Non-pigmented ciliary epithelial cell (primary cell): ENCODE data around the gene SMIM41.

Experiments
- DNase-seq: peaks from one replicate; pipeline ENCODE4 v3.0.0-alpha.2; 2010; ENCODE audit warnings: low read depth

The SMIM41 gene

DNA sequence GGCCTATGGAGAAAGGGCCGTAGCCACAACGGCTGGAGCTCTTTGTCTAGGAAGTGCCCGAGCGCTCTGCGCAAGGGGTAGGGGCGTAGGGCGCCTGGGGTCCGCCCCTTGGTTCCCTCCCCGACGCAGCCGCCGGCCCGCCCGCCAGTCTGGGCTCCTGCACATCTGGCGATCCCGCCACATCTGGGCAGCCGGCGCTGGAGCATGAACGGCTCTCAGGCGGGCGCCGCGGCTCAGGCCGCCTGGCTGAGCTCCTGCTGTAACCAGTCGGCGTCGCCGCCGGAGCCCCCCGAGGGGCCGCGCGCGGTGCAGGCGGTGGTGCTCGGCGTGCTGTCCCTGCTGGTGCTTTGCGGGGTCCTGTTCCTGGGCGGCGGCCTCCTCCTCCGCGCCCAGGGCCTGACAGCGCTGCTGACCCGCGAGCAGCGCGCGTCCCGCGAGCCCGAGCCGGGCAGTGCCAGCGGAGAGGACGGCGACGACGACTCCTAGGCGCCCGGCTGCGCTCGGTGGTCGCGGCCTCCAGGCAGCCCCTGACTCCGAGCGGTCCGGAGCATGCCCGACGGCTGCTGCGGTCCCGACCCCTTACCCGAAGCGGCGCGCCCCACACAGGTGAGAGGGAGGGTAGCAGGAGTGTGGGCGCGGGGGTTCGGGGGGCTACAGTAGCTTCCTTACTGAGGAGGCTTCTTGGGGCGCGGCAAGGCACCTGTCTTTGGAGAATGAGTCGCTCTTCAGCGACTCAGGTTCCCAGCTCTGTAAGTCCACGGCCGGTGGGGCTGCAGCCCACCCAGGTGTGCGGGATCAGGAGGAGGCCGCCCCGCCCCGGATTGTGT, at the start of gene SMIM41:
Gene SMIM41, plus strand, starts transcription at position 129 of the 827 bp plus-strand sequence. Its CDS starts 76 bp downstream, at position 205.
- DNase-seq: no peak

DNA sequence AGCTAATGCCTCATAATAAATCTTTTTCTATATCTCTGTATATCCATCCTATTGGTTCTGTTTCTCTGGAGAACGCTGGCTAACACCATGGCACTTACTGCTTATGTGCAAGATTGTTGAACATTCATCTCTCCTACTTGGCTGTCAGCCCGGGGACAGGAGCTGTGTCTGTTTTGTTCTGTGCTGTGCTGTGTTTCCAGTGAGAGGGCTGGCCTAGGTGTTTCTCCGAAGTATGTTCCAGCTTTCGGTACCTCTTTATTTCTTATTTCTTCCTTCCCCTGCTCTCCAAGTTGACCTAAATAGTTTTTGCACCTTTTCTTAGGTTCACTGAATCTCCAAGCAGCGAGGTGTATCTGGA, 47.1 kb upstream of the SMIM41 start:
- DNase-seq: no peak

DNA sequence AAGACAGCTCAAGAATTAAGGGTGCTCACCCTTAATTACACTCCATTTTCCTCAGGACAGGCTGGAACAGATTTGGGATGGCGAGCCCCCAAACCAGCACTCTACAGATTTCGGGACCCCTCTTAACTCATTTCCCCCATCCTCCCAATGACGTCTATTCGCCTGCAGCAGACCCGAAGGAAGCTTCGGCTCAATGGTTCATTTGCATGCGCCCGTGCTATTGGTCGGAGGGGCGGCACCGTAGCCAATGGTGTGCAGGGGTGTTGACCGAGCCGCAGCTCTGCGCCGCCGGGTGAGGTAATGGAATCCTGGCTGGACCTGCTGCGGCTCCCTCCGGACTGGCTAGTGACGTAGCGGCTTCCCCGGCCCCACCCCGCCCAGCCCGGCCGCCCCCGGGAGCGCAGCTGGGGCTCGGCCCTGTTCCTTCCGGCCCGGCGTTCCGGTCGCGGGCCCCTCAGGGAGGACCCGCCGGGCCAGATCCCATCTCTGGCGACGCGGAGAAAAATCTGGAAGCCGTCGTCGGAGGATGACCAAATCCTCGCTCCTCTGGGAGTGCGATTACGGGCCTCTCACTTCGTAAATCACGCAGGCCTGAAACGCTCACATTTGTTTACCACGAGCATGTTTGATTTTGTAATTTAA, 46.6 kb upstream of the SMIM41 start:
- peak; percentile 86 for DNase-seq

DNA sequence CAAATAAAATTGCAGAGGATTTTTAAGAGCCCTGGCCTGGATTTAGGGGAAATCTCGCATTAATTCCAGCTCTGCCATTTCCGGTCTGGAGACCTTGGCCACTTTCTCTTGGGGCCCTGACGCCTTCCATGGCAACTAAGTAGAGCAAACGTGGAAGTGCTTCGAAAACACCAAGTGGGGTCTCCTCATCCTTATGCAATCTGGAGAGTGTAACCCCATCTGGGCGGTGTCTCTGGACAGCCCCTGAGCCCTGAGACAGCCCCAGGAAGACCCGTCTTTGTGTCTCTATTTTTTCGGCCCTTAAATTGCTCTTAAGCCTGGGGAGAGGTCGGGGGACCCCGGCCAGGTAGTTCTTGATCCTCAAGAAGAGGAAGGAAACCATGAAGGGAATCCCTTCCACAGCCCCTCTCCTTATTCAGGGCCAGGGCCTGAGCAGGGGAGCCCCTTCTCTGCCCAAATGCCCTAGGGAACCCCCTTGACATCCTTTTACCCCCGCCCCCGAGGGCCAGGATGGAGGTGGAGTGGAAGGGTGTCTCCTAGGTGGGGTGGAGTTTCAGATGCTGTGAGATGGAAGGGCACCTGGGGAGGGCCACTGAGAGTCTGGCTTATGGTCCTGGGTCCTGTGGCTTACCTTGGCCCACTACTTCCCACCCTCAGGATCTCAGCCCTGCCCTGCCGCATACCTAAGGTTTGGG, 45.9 kb upstream of the SMIM41 start:
- DNase-seq: no peak

DNA sequence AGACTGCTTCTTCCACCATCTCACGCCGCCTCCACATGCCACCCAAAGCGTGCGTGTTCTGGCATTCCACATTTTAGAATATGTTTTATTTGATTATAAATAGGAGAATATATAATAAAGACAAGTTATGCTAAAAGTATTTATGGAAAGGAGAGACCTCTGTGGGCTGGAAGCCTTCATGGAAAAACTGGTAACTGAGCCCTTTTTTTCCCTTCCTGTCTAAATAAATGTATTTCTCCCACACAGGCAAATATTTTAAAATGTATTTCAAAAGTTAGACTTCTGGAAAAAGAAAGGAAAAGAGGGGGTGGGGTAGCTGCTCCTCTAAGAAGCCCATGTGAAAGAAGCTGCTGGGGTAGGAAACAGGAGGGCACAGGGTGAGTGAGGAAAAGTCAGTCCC, 44.3 kb upstream of the SMIM41 start:
- no peak for DNase-seq

DNA sequence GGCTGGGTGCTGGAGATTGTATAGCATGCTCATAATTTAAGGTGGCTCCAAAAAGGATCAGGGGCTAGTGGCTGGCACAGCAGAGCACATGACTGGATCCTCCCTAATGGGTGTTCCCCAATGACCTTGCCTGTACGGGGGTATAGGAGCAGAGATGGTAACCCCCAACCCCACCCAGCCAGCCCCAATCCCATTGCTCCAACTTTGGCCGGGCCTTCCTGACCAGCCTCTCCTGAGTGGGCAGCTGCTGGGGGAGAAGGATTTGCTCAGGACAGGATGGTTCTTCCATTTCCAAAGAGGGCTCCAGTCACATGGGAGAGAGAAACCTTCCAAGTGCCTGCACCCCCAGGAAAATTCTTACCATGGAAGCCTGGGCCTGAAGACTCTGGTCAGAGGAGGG, 43.6 kb upstream of the SMIM41 start:
- no peak for DNase-seq

DNA sequence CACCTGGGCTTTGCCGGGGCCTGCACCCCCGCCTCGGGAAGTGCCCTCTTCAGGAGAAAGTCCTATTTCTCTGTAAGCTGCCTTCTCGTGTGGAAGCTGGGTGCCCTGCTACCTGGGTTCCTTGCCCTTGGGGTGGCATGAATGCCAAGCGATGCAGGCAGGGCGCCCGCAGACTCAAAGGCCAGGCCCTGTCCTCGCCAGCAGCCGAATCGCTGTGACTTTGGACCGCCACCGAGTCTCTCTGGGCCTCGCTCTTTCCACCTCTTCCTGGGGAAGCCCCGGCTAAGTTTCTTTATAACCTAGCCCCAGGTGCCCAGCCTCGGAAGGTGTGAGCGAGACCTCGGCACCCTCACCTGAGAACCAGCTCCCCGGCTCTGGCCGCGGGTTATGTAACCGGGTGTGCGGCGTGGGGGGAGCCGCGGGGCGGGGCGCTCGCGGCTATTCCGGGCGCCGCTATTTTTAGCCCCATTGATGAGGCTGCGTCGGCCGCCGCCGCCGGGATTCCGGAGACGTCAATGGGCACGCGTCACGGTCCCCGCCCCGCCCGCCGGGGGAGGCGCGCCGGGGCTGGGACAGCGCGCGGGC, 42.8 kb upstream of the SMIM41 start:
- DNase-seq: no peak

DNA sequence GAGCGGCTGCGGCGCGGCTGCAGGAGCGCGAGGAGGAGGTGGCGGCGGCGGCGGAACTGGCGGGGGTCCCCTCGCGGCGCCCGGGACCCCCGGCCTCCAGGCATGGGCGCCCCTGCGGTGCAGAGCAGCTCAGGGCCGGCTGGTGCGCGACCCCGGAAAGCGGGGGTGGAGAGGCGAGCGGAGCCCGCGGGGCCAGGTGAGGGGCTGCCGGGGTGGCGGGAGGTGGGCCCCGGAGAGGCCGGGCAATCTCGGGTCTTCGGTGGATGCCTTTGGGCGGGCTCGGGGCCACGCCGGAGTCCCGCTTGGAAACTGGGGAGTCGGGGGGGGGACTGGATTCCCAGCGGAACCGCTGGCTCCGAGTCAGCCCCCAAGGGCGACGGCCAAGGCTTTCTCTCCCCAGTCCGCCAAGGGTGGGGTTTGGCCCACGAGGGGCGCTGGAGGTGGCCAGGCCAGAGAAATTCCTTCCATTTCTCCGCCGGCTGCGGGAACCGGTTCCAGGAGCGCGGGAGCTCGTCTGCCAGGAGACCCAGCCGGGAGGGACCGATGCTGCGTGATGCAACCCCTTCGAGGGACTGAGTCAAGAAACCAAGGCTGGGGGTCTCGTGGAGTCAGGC, 42.1 kb upstream of the SMIM41 start:
- no peak for DNase-seq

DNA sequence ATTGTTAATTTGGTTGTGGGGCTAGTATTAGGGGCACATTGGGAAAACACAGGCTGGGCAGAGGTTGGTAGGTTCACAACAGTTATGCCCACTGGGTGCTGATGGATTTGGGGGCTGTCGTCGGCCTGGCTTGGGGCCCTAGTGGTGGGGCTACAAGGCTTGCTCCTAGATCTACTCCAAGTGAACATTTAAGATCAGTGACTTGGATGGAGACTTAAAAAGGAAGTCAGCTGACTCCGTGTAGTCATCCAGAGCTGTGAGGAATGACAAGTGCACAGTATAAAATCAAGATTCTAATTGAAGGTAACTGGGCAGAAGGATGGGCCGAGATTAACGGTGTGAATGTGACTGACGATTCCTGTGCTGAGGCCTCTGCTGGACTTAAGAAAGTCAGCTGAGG, 41.1 kb upstream of the SMIM41 start:
- DNase-seq: no peak

DNA sequence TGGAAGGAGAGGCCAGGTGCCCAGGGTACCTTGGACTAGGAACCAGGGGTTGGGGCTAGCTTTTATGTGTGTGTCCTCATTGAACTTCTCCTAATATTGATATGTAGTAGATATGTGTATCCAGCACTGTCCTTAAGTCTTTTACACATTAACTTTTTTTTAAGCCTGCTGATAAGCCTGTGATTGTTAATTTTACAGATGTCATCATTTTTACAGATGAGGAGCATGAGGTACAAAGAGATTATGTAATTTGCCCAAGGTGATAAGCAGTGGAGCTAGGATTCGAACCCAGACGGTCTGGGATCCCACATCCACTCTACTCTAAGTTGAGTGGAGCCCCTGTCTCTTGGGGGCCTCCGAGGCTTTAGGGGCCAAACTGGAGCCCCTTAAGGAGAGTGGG, 38.5 kb upstream of the SMIM41 start:
- DNase-seq: no peak

DNA sequence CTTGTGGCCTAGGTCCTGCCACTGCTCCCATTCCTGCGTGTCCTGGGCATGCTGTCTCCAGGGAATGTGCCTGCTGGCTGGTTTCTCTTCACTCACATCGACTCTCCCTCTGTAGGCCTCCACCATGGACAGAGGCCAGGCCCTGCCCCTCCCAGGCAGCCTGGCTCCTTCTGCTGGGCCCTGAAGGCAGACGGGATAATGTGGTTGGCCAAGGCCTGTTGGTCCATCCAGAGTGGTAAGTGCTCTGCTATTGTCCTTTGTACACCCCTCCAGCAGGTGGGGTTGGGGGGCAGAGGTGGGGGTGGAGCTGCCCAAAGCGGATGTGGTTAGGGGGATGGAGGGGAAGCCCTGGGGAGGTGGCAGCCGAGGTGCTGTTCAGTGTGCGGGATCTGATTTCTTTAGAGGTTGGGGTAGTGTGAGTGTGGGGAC, 37.8 kb upstream of the SMIM41 start:
- no peak for DNase-seq

DNA sequence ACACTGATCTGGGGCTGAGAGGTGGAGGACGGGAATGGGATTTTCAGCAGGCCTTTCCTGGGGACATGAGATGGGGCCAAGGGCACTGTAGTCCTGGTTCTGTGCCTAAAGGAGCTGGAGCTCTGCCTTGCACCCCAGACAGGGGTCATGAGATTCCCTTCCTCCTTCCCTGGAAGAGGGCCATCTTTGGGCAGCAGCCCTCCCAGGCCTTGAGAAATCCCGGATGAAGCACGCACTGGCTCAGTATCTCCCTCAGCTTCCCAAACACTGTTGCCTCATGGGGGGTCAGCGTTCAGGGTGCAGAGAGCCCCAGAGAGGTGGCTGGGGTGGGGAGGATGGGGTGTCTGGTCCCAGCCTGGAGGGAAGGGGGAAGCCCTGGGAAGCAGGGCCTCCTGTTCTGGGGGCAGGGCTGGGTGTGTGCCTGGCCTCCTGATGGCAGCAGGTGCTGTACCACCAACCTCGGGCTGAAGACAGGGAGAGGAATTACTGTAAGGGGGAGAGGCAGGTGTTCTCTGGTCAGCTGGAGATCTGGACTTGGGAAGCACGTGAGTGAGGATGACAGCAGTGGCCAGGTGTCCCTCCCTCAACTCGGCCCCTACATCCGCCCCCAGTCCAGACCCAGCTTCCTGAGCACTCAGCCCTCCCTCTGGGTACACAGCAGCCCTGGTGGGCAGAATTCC, 36.7 kb upstream of the SMIM41 start:
- no peak for DNase-seq

DNA sequence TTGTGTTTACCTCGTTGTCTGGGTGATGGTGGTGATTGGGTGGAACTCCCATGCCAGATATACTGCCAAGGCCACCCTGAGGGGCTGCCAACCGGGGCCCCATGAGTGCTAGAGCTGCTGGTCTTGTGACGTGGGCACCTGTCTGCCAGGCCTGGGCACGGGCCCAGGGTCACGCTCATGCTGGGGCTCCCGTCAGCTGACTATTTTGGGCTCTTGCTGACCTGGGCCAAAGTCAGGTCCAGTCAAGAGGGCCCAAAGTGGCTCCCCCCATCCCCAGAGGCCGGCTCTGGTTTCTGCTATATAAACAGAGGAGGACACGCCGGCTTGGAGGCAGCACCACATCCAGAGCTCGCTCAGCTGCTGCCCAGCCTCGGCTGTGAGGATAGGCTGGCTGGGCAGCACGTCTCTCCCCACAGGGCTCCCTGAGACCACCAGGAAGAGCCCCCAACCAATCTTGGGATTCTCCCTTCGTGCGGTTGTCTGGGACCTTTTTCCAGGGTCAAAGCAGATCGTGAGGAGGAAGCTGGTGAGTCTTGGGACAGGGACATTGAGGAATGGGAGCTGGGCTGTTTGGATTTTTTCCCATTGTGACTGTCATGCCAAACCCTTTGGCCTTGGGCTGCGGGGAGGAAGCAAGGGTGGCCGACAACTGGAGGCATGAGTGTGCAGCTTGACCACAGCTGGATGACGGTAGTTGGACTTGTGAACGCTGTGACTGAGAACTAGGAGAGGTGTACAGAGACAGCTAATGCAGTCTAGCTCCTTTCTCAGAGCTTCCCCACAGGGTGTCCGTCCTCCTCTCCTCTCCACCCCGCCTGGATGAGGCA, 35.9 kb upstream of the SMIM41 start:
- DNase-seq: no peak

DNA sequence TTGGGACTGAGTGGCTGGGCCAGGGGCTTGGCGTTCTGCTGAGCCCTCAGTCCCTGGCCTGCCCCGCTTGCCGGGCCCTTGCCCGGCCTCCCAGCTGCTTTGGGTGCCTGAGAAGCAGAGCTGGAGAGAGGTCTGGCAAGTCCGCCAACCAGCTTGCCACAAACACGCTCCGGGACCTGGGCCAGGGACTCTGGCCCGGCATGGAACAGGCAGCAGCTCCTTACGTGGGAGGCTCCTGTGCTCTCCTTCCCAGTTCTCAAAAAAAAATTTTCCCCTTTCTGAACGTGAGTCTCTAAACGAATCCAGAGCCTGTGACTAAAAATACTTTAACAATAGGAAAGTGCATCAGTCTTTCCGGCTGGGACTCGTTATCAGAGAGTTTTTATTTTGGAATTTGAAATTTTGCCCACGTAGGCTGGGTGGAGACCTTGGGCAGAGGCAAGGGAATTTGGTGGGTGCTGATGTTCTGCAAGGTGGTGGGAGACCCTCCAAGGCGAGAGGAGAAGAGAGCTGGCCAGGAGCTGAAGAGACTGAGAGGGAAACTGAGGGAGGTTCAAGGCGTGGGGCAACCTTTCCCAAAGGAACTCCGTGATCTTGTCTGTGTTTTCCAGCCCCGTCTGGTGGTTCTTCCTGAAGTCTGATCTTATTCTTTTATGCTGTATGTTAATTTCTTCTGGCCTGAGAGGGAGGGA, 35.1 kb upstream of the SMIM41 start:
- no peak for DNase-seq

DNA sequence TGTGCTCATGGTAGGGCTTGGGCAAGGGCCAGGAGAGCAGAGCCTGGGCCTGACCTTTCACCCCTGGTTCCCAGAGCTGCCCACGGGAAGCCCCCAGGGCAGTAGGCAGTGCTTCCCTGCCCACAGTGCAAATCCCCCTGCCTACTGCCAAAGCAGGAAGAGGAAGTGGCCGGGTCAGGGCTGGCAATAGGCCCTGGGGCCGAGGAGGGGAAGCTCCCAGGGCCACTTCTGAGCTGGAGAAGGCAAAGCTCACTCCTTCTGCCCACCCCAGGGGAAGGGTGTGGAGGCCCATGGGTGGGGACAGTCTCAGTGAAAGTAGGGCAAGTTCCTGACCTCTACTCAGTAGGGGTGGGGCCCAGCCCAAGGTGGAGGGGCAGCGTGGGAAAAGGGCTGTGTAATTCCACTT, 33.7 kb upstream of the SMIM41 start:
- no peak for DNase-seq

DNA sequence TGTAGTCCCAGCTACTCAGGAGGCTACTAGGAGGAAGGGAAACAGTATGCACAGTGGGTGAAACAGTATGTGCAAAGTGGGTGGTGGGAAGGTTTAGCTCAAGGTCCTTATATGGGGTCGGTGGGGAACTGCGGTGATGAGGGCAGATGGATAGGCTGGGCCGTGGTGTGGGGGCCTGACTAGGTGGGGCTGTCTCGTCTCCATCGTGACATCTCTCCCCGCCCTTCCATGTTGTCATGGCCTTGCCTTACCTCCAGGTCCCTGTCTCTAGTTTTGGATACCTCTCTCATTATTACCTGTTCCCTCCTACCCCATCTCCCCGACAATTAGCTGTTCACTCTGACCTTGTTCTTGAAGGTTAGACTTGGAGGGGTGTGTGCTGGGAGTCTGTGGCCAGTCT, 32.6 kb upstream of the SMIM41 start:
- no peak for DNase-seq

DNA sequence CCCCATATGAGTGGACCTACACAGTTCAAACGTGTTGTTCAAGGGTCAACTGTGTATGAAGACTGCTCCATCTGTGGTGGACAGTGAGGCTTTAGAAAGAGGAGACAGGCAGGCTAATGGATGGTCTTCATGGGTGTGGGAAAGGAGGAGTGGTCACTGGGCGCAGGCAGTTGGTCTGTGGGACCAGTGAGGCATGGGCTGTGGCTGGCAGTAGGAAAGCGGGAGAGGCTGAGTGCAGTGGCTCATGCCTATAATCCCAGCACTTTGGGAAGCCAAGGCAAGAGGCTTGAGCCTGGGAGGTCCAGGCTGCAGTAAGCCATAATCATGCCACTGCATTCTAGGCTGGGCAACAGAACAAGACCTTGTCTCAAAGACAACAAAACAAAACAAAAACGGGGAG, 30.2 kb upstream of the SMIM41 start:
- DNase-seq: no peak

DNA sequence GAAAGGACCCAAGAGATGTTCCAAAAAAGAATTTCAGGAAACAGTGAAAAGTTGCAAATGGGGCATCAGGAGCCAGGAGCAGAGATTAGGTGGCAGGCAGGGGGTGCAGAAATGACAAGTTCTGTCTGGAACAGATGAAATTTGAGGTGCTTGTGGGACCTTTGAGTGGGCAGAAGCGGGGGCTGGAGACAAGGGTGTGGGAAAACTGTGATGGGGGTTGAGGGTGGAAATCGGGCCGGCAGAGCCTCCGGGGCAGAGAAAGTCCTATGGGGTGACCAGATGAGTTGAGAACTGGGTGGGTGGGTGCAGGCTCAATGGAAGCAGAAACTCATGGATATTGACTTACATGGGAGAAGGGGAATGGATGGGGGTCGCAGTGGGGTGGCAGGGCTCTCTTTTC, 29.8 kb upstream of the SMIM41 start:
- no peak for DNase-seq

DNA sequence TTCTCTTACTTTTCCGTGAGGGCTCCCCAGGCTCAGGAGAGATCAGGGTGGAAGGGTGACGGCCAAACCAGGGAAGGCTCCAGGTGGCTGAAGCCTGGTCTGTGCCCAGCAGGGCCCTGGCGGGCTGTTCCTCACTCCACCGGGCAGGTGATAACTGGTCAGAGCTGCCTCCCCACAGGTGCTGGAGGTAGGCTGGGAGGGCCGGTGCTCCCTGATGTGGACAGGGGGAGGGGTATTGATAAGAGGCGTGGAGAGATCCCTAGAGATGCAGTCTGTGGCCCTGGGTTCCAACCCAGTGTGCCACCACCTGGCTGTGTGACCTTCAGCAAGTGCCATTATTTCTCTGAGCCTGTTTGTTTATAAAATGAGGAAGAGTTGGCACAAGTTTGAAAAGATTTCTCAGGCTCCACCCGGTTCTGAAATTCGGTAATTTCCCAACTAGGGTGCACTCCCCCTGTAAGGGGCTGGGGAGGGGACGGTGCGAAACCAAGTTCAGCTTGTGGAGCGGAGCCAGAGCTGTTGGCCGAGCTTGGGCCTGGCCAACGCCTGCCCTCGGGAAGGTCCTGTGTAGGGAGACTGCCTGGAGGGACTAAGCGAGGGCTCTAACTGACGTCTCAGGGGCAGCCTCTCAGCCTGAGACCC, 29.3 kb upstream of the SMIM41 start:
- no peak for DNase-seq
